Stimulated activated CD8-positive, alpha-beta memory T cell treated with anti-CD3 and anti-CD28 coated beads, Interleukin-15, amount 100 ng/mL, for 24 hours (primary cell): ENCODE results near the gene HERC2.
"Not testable (repeated sequence)": the region's sequence is repeated elsewhere in the genome, so short reads cannot be mapped to it uniquely, and the experiment has no call there.

Experiments used
- DNase-seq: peaks from one replicate; pipeline ENCODE4 v3.0.0-alpha.2; 2020; ENCODE audit warnings: low read depth

Gene HERC2, protein sequence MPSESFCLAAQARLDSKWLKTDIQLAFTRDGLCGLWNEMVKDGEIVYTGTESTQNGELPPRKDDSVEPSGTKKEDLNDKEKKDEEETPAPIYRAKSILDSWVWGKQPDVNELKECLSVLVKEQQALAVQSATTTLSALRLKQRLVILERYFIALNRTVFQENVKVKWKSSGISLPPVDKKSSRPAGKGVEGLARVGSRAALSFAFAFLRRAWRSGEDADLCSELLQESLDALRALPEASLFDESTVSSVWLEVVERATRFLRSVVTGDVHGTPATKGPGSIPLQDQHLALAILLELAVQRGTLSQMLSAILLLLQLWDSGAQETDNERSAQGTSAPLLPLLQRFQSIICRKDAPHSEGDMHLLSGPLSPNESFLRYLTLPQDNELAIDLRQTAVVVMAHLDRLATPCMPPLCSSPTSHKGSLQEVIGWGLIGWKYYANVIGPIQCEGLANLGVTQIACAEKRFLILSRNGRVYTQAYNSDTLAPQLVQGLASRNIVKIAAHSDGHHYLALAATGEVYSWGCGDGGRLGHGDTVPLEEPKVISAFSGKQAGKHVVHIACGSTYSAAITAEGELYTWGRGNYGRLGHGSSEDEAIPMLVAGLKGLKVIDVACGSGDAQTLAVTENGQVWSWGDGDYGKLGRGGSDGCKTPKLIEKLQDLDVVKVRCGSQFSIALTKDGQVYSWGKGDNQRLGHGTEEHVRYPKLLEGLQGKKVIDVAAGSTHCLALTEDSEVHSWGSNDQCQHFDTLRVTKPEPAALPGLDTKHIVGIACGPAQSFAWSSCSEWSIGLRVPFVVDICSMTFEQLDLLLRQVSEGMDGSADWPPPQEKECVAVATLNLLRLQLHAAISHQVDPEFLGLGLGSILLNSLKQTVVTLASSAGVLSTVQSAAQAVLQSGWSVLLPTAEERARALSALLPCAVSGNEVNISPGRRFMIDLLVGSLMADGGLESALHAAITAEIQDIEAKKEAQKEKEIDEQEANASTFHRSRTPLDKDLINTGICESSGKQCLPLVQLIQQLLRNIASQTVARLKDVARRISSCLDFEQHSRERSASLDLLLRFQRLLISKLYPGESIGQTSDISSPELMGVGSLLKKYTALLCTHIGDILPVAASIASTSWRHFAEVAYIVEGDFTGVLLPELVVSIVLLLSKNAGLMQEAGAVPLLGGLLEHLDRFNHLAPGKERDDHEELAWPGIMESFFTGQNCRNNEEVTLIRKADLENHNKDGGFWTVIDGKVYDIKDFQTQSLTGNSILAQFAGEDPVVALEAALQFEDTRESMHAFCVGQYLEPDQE (N-terminal part only)

GRCh38 chr15:28322129-28322588, at the start of gene HERC2:
Gene HERC2 (minus strand): TSS chr15:28322179. CDS start chr15:28321433, 746 bp downstream.
- DNase-seq, result not testable (repeated sequence)

GRCh38 chr15:28365502-28365901, 43.5 kb upstream of the HERC2 start:
- not testable (repeated sequence) for DNase-seq

GRCh38 chr15:28357984-28358383, 36.0 kb upstream of the HERC2 start, which contains the start of gene GOLGA6L24:
Gene GOLGA6L24 (minus strand): TSS chr15:28358084. CDS start chr15:28358023, 61 bp downstream.
- DNase-seq, result not testable (repeated sequence)

DNA sequence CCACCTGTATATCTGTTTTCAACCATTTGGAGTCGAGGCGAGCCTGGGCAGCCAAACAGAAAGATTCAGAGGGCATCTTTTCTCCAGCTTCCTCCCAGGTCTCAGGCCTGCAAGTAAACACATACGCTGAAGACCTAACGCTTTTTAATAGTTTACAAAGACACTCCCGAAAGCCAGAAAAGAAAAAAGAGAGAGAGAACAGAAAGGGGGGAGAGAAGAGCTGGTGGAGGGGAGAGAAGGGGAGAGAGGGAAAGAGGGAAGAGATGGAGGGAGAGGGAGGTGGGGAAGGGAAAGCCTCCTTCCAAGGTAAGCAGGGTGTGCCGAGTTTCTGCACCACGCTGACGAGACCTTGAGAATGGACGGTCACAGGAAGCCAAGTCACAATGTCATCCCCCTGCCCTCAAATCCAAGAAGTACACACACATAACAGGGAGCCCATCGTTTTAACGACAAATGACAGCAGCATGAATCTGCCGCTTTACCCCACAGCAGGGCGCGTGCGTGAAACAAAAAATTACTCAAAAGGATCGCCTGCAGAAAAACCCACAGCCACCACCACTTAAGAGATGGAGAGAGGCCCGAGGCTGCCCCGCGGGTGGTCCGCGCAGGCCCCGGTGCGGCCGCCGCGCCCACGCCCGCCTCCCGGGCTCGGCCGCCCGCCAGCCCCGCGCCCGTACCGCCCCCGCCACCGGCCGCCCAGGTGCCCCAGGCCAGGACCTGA, 461 bp downstream of the HERC2 start:
- not testable (repeated sequence) for DNase-seq

GRCh38 chr15:28319725-28320124, 2.3 kb downstream of the HERC2 start:
- not testable (repeated sequence) for DNase-seq

- not testable (repeated sequence) for DNase-seq
These were observed 3.2 kb downstream of the HERC2 start for GRCh38 chr15:28318828-28319227.

- DNase-seq, result not testable (repeated sequence)
These were observed 3.9 kb downstream of the HERC2 start for GRCh38 chr15:28318122-28318521.

- DNase-seq, result not testable (repeated sequence)
These were observed 5.0 kb downstream of the HERC2 start for GRCh38 chr15:28316958-28317357.

GRCh38 chr15:28310454-28310853, 11.5 kb downstream of the HERC2 start:
- DNase-seq, result not testable (repeated sequence)

DNA sequence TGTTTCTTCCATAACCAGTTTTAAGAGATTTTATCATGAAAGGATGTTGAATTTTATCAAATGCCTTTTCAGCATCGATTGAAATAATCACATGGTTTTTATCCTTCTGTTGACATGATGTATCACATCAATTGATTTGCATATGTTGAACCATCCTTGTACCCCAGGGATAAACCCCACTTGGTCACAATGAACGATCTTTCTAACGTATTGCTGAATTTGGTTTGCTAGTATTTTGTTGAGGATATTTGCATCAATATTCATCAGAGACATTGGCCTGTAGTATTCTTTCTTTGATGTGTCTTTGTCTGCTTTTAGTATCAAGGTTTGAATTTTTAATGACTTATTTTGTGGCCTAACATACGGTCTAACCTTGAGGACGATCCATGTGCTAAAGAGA, 13.3 kb downstream of the HERC2 start:
- not testable (repeated sequence) for DNase-seq

DNA sequence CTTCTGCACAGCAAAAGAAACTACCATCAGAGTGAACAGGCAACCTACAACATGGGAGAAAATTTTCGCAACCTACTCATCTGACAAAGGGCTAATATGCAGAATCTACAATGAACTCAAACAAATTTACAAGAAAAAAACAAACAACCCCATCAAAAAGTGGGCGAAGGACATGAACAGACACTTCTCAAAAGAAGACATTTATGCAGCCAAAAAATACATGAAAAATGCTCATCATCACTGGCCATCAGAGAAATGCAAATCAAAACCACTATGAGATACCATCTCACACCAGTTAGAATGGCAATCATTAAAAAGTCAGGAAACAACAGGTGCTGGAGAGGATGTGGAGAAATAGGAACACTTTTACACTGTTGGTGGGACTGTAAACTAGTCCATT, 16.3 kb downstream of the HERC2 start:
- DNase-seq, result not testable (repeated sequence)

DNA sequence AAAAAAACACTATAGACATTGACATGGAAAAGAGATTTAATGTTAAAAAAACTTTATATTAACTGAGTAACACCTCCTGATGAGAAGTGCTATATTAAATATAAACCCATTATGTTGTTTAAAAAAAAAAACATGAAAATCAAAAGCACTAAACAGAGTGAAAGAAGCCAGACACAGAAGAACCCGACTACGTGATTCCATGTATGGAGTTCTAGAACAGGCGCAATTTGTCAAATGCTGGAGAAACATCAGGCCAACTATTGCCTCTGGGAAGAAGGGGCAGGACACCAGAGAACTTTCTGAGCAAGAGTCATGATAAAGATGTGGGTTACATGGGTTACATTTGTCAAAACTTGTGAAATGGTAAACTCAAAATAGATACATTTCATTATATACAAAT, 24.5 kb downstream of the HERC2 start:
- DNase-seq, result not testable (repeated sequence)

DNA sequence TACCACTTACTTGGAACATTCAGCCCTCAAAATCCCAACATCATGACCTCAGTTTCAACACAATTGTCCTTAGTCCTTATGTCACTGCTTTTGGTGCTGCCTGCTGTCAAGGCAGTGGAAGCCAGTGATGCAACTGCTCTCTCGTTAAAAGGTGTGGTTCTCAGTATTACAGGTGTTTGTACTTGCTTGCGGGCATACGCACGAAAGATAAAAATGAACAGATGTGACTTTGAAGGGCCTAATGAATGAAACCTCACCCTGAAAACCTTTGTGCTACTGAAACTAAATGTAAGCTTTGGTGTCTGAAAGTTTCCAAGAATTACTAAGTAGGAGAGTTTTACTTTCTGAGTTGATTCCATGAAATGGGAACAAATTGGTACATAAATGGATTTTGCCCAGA, 25.2 kb downstream of the HERC2 start:
- not testable (repeated sequence) for DNase-seq

DNA sequence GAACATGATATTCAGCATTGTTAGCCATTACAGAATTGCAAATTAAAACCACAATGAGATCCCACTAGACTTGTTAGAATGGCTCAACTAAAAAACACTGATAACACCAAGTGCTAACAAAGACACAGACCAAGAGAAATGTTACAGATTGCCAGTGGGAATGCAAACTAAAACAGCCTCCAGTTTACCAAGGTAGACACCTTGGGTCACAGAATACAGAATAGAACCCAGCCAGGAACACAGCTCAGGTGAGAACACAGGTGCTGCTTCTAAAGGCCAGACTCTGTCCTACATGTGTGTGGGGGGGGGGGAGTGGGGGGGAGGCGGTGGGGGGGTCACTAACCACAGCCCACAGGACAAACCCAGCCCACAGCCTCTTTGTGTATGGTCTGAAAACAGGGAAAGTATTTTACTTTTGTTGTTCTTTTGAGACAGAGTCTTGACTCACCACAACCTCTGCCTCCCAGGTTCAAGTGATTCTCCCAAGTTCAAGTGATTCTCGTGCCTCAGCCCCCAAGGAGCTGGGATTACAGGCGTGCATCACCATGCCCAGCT, 26.9 kb downstream of the HERC2 start:
- not testable (repeated sequence) for DNase-seq

DNA sequence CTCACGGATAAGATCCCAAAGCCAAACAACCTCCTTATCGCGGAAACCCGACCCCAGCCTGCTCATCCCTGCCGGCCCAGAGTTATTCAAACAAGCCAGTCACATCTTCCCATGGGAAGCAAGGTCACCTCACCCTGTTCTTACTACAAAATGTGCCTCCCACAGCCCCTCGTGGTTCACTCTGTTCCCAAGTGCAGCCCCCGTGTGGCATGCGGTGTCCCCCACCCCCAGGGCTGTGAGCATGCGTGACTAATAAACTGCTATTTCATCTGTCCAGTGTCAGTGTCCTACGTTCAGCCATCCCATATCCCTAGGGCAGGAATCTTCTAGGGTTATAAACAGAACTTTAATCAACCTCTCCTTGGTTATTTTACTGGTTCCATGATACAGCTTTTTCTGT, 27.4 kb downstream of the HERC2 start:
- not testable (repeated sequence) for DNase-seq

GRCh38 chr15:28289694-28290463, 32.1 kb downstream of the HERC2 start:
- DNase-seq, result no peak

DNA sequence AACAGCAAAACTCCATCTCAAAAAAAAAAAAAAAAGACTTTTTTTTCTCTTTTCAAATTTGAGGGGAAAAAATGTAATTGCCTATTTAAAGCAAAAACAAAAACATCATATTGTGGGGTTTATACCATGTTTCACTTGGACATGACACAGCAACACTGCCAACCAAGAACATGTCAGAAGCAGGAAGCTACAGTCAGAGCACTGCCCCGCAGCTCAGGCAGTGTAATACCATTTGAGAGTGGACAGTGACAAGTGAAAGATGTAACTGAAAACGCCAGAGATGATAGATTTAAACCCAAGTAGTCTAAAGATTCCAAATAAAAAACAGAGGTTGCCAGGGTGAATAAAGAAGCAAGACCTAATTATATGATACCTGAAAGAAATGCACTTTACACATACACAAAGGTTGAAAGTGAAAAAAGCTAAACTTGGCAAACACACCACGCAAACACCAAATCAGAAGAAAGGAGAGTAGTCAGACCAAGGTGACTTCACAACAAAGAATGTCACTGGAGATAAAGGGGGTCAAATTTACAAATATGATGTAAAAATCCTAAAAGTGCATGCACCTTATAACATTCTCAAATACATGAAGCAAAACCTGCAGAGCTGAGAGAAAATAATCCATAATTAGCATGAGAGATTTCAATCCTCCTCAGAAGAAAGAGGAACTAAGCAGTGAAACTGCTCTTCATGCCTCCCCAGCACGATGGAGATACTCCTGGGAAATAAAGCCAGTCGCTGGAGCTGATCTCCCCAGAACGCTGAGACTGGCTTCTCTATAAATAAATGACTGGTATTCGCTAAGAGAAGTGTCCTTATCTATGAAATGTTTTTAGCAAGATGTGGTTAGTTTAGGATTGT, 32.9 kb downstream of the HERC2 start:
- not testable (repeated sequence) for DNase-seq

- DNase-seq, result not testable (repeated sequence)
These were observed 35.3 kb downstream of the HERC2 start for GRCh38 chr15:28286659-28287058.

GRCh38 chr15:28286031-28286430, 35.9 kb downstream of the HERC2 start:
- no peak for DNase-seq
